Articular chondrocyte of knee joint (primary cell): ENCODE results near the gene SLC22A14. TPM values are rescaled to one million over a fixed set of nuclear protein-coding genes. Genes with fewer than 3 reads are reported as not detected.

ENCODE experiments used
- small RNA-seq: library from RNA; depleted of rRNA; stranded (forward); fragments of <200 nt; gene quantifications from one replicate; pipeline ENCODE3, GENCODE V24; 2012
- total RNA-seq: library from RNA; depleted of rRNA; stranded (reverse); fragments of >200 nt; gene quantifications from 2 replicates; pipeline ENCODE4 v1.2.3, GENCODE V29; 2012

SLC22A14 gene
- 0.32 and 0.52 TPM in 2 replicates for total RNA-seq

GRCh38 chr3:38281895-38282686 lies at the start of gene SLC22A14:
TSS of gene SLC22A14 (plus strand) at chr3:38282294. CDS start at chr3:38306027, 23,733 bp downstream.

GRCh38 chr3:38265604-38266307 lies 16.3 kb upstream of the SLC22A14 start, which contains the start of gene SLC22A13:
TSS of gene SLC22A13 (plus strand) at chr3:38265812. CDS start at chr3:38265861, 49 bp downstream.

GRCh38 chr3:38346587-38347410 lies 64.7 kb downstream of the SLC22A14 start, which contains the start of gene XYLB:
TSS of gene XYLB (plus strand) at chr3:38346785. CDS start at chr3:38346869, 84 bp downstream.

Small RNAs within 50 kb of the gene (small RNA-seq; reads per million reads assigned to genes)
- not detected for gene RNU6-235P

Other genes starting within 250 kb of the SLC22A14 start
- gene DLEC1, start 243.1 kb upstream of the SLC22A14 start, total RNA-seq: 0.26 and 0.54 TPM in 2 replicates
- 37.0 and 46.3 TPM in 2 replicates for gene ACAA1, start 145.2 kb upstream of the SLC22A14 start, total RNA-seq
- gene MYD88, start 143.6 kb upstream of the SLC22A14 start, total RNA-seq: 13.1 and 14.9 TPM in 2 replicates
- gene OXSR1, start 116.8 kb upstream of the SLC22A14 start, total RNA-seq: 67.3 and 85.3 TPM in 2 replicates
- 0.86 and 1.0 TPM in 2 replicates for gene SLC22A13, start 16.5 kb upstream of the SLC22A14 start, total RNA-seq
- 9.1 and 10.7 TPM in 2 replicates for gene XYLB, start 64.5 kb downstream of the SLC22A14 start, total RNA-seq
- 2.5 and 3.4 TPM in 2 replicates for gene ACVR2B, start 171.6 kb downstream of the SLC22A14 start, total RNA-seq
- gene EXOG, start 214.0 kb downstream of the SLC22A14 start, total RNA-seq: 20.6 and 22.0 TPM in 2 replicates